Esophagus muscularis mucosa (tissue), 4 donors: Measurements from ENCODE around the gene TTLL1. TPM values are rescaled to one million over a fixed set of nuclear protein-coding genes. Genes with fewer than 3 reads are reported as not detected.

Experiments used
- DNase-seq: peaks from one replicate; pipeline ENCODE4 v3.0.0-alpha.2; 2017; ENCODE audit errors: extremely low spot score
- H3K27ac ChIP-seq, 4 donors: fragments of 200-600 bp; sonication (generic); replicated peaks in 1 of 4; 1 replicate in 3 of 4; 2 replicates in 1 of 4; pipeline ENCODE4 v1.5.1; 2016 to 2019; ENCODE audit warnings: mild to moderate bottlenecking in 1 of 4
- H3K27me3 ChIP-seq, 4 donors: fragments of 200-600 bp; sonication (generic); one replicate each; pipeline versions ENCODE4 v1.5.1 to v1.6.0; 2016 to 2019
- H3K36me3 ChIP-seq, 4 donors: fragments of 200-600 bp; sonication (generic); one replicate each; pipeline ENCODE4 v1.5.1; 2016 to 2019
- H3K4me1 ChIP-seq, 4 donors: fragments of 200-600 bp; sonication (generic); one replicate each; pipeline ENCODE4 v1.5.1; 2016 to 2019
- H3K4me3 ChIP-seq, 4 donors: fragments of 200-600 bp; sonication (generic); 1 replicate in 2 of 4; 2 replicates in 2 of 4; pipeline ENCODE4 v1.5.1; 2016 to 2019; ENCODE audit warnings: mild to moderate bottlenecking in 4 of 4, moderate library complexity in 1 of 4
- H3K9me3 ChIP-seq, 4 donors: fragments of 200-600 bp; sonication (generic); 1 replicate in 3 of 4; 2 replicates in 1 of 4; pipeline ENCODE4 v1.5.1; 2016 to 2019
- CTCF ChIP-seq, 3 experiments: fragments of 200-600 bp in 2 of 3; fragments of 450-650 bp in 1 of 3; sonication (generic) in 2 of 3; IDR thresholded peaks; one replicate each; pipeline ENCODE4 v1.5.1; 2017 to 2019; ENCODE audit warnings: antibody characterized with exemption in 3 of 3, mild to moderate bottlenecking in 2 of 3, moderate library complexity in 1 of 3
- EP300 ChIP-seq: sonication (generic); formaldehyde crosslinking; IDR thresholded peaks from one replicate; pipeline ENCODE4 v1.6.1; 2017; ENCODE audit warnings: antibody characterized with exemption
- POLR2A ChIP-seq: fragments of 450-650 bp; IDR thresholded peaks from one replicate; pipeline ENCODE4 v1.6.1; 2017; ENCODE audit warnings: antibody characterized with exemption, moderate library complexity, mild to moderate bottlenecking, low read depth
- POLR2AphosphoS5 ChIP-seq, 2 donors: sonication (generic); formaldehyde crosslinking; IDR thresholded peaks; one replicate each; pipeline ENCODE4 v1.6.1; 2017; ENCODE audit warnings: antibody characterized with exemption in 2 of 2
- WGBS: methylation state at CpG from one replicate; pipeline ENCODE4 v1.1.5; 2018; 5-methylcytosine and 5-hydroxymethylcytosine counted together
- intact Hi-C: fragments of 100-400 bp; cut with DNase I; formaldehyde crosslinking; loops from one replicate; pipeline ENCODE4 v1.15.1; 2023
- total RNA-seq, 4 donors: library from RNA; depleted of rRNA; stranded (reverse); fragments of >200 nt; gene quantifications; one replicate each; pipeline versions ENCODE4 v1.1.0 to v1.2.1, GENCODE V29; 2016

Gene TTLL1
- total RNA-seq, 4 donors from 2014 or later: 2.8 to 7.3 (median 4.1) TPM

GRCh38 chr22:42994917-42995562 lies 94.2 kb downstream of the TTLL1 start:
- WGBS: 8% methylated on average over 9 of the region's 9 CpGs
- Histone ChIP-seq H3K27me3 (no peaks in the 10 kb centered on the region), H3K4me1 (peaks cover 60 to 96% (median 87%) of the 10 kb centered on the region in 4 donors), H3K9me3 (no peaks in the 10 kb centered on the region), H3K36me3 (no peaks in the 10 kb centered on the region), H3K27ac (peak overlapping the region; percentile 87 to 95 (median 94)), H3K4me3 (peak overlapping the region; percentile 43 to 62 (median 52))
- peak; percentile 83 to 96 for TF ChIP-seq POLR2AphosphoS5 (IDR thresholded peaks at IDR 0.05)
- no peak for TF ChIP-seq EP300
- TF ChIP-seq CTCF (IDR thresholded peaks at IDR 0.05): peak in 1 of 3 experiments; percentile 15
- TF ChIP-seq POLR2A: peak; percentile 53
- DNase-seq: no peak
- intact Hi-C loops: loop anchor here (5.0 kb wide), 1 partner anchor 93 kb away; no protein-coding TSS in a partner anchor

GRCh38 chr22:42994276-42994916 lies 94.8 kb downstream of the TTLL1 start:
- intact Hi-C loops: loop anchor here (5.0 kb wide), 1 partner anchor 92 kb away; no protein-coding TSS in a partner anchor
- 69% methylated on average over 12 of the region's 12 CpGs for WGBS
- peaks cover 58 to 93% (median 85%) of the 10 kb centered on the region in 4 donors for H3K4me1 ChIP-seq

GRCh38 chr22:42993651-42994275 lies 95.4 kb downstream of the TTLL1 start:
- TF ChIP-seq POLR2A (no peak), CTCF (IDR thresholded peaks at IDR 0.05) (no peak), EP300 (no peak)
- Histone ChIP-seq H3K27ac (peak overlapping the region; percentile 87 to 95 (median 94)), H3K36me3 (no peaks in the 10 kb centered on the region), H3K9me3 (no peaks in the 10 kb centered on the region), H3K27me3 (no peaks in the 10 kb centered on the region), H3K4me1 (peaks cover 58 to 96% (median 90%) of the 10 kb centered on the region in 4 donors), H3K4me3 (peak overlapping the region; percentile 43 to 62 (median 52))
- WGBS: 50% methylated on average over 12 of the region's 12 CpGs
- intact Hi-C loops: loop anchor here (5.0 kb wide), 1 partner anchor 91 kb away; no protein-coding TSS in a partner anchor
- DNase-seq: no peak

More at GRCh38 chr22:42994276-42994916, 94.8 kb downstream of the TTLL1 start:
- TF ChIP-seq POLR2A (no peak), CTCF (IDR thresholded peaks at IDR 0.05) (no peak), POLR2AphosphoS5 (IDR thresholded peaks at IDR 0.05) (no peak), EP300 (no peak)
- Histone ChIP-seq H3K9me3 (no peaks in the 10 kb centered on the region), H3K36me3 (no peaks in the 10 kb centered on the region), H3K4me3 (peak overlapping the region; percentile 43 to 62 (median 52)), H3K27ac (peak overlapping the region; percentile 87 to 95 (median 94)), H3K27me3 (no peaks in the 10 kb centered on the region)
- DNase-seq: no peak

- 49% methylated on average over 9 of the region's 9 CpGs for WGBS
- Histone ChIP-seq H3K9me3 (no peaks in the 10 kb centered on the region), H3K36me3 (no peaks in the 10 kb centered on the region), H3K4me1 (peaks cover 58 to 95% (median 93%) of the 10 kb centered on the region in 4 donors), H3K4me3 (peak overlapping the region; percentile 6 to 62 (median 52)), H3K27ac (peak overlapping the region; percentile 87 to 95 (median 94)), H3K27me3 (no peaks in the 10 kb centered on the region)
- intact Hi-C loops: loop anchor here (5.0 kb wide), 1 partner anchor 91 kb away; no protein-coding TSS in a partner anchor
- no peak for DNase-seq
- TF ChIP-seq POLR2A (no peak), CTCF (IDR thresholded peaks at IDR 0.05) (no peak), EP300 (no peak), POLR2AphosphoS5 (IDR thresholded peaks at IDR 0.05) (no peak)
These were observed 96.2 kb downstream of the TTLL1 start for GRCh38 chr22:42992886-42993479.
